ENCODE results near the gene NFKB1.

NFKB1 gene

GRCh38 chr4:102553982-102554381 lies 52.8 kb downstream of the NFKB1 start:
- TF ChIP-seq CTCF (conservative IDR thresholded peaks at IDR 0.05; ENCODE audit: low read length): no peak
- DNase-seq (ENCODE audit: low read depth): no peak
- H3K4me3 ChIP-seq (ENCODE audit: low read length): no peak overlapping the region

- no peak for TF ChIP-seq CTCF (conservative IDR thresholded peaks at IDR 0.05; ENCODE audit: low read length)
- H3K4me3 ChIP-seq (ENCODE audit: low read length): no peak overlapping the region
- peak; percentile 65 for DNase-seq (ENCODE audit: low read depth)
Observed at GRCh38 chr4:102554482-102554881, 53.3 kb downstream of the NFKB1 start.

GRCh38 chr4:102554992-102555391 lies 53.8 kb downstream of the NFKB1 start:
- DNase-seq (ENCODE audit: low read depth): no peak
- H3K4me3 ChIP-seq (ENCODE audit: low read length): no peak overlapping the region
- TF ChIP-seq CTCF (conservative IDR thresholded peaks at IDR 0.05; ENCODE audit: low read length): no peak

- no peak for TF ChIP-seq CTCF (conservative IDR thresholded peaks at IDR 0.05; ENCODE audit: low read length)
- DNase-seq (ENCODE audit: low read depth): no peak
- H3K4me3 ChIP-seq (ENCODE audit: low read length): no peak overlapping the region
Observed at GRCh38 chr4:102557636-102558035, 56.5 kb downstream of the NFKB1 start.

- no peak for DNase-seq (ENCODE audit: low read depth)
- no peak overlapping the region for H3K4me3 ChIP-seq (ENCODE audit: low read length)
- TF ChIP-seq CTCF (conservative IDR thresholded peaks at IDR 0.05; ENCODE audit: low read length): no peak
Observed at GRCh38 chr4:102560115-102560514, 59.0 kb downstream of the NFKB1 start.

GRCh38 chr4:102560571-102561341 lies 59.6 kb downstream of the NFKB1 start:
- no peak for DNase-seq (ENCODE audit: low read depth)
- no peak for TF ChIP-seq CTCF (conservative IDR thresholded peaks at IDR 0.05; ENCODE audit: low read length)
- no peak overlapping the region for H3K4me3 ChIP-seq (ENCODE audit: low read length)

- peak; percentile 23 for DNase-seq (ENCODE audit: low read depth)
- TF ChIP-seq CTCF (conservative IDR thresholded peaks at IDR 0.05; ENCODE audit: low read length): no peak
- H3K4me3 ChIP-seq (ENCODE audit: low read length): no peak overlapping the region
Observed at GRCh38 chr4:102563000-102563399, 61.8 kb downstream of the NFKB1 start.

All from AG10803 (cell line).